Measurements from ENCODE around the gene GALNT13.

GALNT13 gene

DNA sequence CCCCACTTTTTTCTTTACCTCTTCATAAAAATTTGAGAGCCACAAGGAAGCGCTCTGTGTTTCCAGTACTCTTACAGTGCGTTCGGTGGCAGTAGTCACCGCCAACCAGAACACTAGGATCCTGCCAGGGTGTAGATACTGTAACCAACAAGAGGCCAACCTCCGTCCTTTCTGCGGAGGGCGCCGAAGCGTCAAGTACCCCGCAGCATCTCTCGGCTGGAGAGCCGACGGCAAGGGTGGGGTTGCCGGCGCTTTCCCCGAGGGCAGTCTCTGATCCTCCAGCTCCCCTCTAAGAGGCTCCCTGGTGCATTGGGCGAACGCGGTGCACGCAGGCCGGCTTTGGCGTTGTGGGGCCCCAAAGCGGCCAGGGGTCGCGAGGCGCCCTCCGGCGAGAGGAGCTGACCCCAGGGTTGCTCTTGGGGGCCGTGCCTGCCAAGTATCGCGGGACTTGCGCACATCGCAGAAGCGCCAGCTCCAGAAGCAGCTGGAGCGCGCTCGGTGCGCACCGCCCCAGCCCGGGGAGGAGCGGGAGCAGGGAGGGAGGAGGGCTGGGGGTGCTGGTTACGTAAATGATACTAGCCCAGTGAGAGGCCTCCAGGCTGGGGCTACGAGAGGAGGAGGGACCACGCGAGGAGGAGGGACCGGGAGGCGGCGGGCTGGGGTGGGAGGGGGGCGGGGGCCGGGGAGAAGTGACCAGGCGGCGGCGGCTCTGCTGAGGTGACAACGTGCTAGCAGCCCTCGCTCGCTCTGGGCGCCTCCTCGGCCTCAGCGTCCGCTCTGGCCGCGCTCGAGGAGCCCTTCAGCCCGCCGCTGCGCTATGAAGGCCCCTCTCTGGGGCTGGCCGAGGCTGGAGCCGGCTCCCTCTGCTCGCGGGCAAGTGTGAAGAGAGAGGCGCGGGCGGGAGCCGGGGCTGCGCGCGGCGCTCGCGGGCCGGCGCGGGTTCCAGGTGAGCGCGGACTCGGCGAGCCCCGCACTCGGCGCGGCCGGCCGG, at the start of gene GALNT13:
Gene GALNT13 (plus strand): TSS at position 692 of the 991 bp plus-strand sequence.
- DNase-seq (ENCODE audit: low read depth) = no peak

DNA sequence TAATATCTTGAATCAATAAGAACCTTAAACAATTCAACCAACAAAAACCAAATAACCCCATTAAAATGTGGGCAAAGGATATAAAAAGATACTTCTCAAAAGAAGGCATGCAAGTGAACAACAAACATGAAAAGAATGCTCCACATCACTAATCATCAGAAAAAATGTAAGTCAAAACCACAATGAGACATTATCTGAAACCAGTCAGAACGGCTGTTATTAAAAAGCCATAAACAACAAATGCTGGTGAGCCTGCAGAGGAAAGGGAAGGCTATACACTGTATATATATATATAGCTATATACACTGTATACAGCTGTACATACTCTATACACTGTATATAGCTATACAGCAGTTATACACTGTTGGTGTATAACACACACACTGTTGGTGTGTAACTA, 47.8 kb upstream of the GALNT13 start:
- no peak for DNase-seq (ENCODE audit: low read depth)

DNA sequence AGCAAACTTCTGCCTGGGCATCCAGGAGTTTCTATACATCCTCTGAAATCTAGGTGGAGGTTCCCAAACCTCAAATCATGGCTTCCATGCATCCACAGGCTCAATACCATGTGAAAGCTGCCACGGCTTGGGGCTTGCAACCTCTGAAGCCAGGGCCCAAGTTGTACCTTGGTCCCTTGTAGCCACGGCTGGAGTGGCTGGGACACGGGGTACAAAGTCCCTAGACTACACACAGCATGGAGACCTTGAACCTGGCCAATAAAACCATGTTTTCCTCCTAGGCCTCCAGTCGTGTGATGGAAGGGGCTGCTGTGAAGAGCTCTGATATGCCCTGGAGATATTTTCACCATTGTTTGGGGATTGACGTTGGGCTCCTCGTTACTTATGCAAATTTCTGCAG, 43.4 kb upstream of the GALNT13 start:
- no peak for DNase-seq (ENCODE audit: low read depth)

DNA sequence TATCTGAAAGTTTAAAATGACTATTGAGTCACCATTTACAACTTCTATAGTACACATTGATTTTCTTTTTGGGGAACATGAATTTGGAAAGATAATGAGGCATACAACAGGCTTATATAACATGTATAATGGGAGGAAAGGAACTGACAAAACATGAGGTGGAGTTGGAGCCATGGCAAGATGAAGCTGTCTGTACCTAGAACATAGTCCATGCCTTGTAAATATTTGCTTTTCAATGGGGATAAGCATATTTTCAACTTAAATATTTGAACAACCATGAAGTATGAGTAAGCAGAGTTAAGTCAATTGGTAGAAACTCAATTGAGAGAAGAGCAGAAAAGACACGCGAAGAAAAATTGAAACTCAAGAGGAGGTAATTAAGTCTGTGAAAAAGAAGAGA, 37.1 kb upstream of the GALNT13 start:
- no peak for DNase-seq (ENCODE audit: low read depth)

DNA sequence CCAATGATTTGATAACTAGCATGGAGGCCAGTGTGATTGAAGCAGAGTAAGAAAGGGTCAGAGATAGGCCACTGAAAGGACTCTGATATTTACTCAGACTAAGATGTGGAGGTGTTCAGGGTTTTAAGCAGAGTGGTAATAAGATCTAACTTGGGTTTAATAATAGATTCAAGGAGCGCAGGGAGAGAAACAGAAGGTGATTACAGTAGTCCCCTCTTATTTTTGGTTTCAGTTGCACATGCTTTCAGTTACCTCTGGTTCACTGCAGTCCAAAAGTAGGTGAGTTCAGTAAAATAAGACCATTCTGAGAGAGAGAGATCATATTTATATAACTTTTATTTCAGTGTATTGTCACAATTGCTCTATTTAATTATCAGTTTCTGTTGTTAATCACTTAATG, 13.5 kb upstream of the GALNT13 start:
- DNase-seq (ENCODE audit: low read depth) = no peak

DNA sequence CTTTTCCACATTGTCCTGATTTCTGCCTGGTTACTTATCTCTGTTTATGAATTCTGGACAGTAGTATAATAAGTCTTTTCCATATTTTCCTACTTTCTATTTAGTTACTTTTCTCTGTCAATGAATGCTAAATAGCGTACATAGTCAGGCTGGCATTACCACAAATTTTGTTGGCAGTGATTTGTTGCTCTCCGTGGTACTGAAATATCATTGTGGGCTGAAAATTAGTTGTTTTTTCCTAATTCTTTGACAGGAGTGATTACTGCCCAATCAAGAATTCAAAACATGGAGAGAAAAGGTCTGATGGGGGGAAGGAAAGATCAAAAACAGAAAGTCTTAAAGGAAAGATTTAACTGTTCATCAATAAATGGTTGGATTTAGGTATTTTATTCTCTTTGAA, 7.7 kb upstream of the GALNT13 start:
- no peak for DNase-seq (ENCODE audit: low read depth)

DNA sequence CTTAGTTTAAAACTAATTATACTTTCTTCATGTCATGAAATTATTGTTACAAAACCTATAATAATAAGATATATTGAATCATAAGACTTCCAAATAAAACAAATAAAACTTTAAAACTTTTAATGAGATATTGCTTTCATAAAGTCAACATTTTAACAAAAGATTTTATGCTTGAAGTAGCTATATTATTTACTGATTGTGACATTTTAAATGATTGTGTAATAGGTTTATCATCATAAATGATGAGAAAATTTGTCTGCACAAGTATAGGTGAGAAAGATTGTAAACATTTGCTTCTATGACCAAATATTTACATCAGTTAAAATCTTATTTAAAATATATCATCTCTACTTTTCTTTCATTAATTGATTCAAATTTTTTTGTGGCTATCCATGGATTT, 5.1 kb upstream of the GALNT13 start:
- no peak for DNase-seq (ENCODE audit: low read depth)

DNA sequence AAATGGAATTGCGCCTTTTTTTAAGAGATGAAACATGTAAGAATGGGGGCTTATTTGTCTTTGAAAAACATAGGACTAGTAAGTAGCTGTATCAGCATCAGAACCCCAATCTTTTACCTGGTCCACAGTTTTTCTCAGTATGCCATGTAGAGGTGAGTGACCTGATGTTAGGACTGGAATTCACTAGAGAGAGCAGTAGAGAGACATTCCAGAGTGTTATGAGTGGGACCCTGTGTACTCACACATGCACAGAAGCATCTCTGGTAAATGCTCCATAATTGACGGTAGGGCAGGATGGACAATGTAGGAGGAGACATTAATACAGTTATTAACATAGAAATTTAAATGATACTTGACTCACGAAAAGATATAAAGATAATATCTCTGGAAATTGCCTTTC, 1.4 kb upstream of the GALNT13 start:
- no peak for DNase-seq (ENCODE audit: low read depth)

DNA sequence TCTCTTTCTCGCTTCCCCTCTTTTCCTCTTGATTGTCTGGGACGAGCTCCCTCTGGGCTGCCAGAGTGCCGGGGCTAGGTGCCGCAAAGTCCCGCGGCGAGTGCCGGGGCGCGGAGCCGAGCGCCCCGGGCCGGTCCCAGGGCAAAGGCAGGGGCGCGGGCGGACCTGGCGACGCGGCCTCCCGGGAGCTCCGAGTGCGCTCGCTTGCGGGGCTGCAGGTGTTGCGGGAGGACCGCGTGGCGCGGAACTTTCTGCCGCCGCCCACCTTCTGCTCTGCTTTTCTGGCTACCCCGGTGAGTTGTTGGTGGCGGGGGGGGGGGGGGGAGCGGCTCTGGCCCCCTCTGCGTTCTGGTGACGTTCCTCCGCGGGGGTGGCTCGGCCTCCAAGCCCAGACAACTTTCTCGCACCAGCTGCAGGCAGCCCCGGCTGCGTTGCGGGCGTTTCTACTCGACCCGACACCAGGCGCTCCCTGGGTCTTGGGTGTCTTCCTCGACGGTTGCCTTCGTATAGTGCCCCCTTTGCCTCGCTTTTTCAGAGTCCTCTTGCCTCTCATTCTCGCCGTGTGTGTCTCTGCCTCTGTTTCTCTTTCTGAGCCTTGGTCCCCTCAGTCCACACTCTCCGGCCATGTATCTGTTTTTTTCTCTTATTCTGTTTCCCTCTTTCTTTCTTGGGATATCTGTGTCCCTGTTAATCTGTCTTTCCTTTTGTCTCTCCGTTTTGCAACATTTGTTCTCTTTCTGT, 759 bp downstream of the GALNT13 start:
- no peak for DNase-seq (ENCODE audit: low read depth)

DNA sequence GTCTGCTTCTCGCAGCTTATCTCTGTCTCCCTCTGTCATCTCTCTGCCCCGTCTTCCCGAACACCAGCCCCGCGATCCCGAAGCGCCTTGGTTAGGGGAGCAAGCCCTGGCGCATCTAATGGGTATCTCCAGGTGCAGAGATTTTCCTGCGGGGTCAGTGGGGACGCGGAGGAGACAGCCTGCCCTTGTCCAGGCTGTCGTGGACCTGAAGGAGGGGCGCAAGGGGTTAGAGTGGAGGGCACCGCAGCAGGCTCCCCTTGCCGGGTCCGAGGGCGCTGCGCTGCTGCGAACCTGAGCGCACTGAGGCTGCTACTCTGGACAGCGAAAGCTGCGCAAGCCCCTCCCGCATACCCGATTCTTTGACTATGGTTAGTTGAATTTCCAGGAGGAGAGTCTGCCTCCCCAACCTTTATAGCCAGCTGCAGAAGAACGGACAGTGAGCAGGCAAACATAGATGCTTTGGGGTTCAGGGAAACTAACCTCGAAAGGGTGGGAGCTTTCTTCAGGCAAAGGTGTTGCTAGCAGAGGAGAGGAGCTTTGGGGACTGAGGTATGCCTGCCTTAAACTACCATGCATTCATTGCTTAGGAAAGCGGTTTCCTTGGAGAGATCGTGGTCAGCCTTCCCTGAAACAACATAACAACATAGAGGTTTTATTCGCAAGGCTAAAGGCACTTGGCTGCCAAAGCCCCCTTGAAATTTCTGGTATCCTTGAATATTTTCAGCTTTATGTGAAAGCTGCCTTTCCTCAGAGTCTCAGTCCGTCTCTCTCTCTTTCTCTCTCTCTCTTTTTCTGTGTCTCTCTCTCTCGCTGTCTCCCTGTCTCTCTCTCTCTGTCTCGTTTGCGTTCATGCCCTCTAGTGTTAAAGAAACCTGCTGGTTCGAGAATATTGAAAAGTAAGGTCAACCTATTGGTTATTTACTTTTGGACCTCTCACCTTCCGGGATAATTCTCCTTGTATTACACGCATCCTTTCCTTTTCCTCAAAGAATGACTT, 1.6 kb downstream of the GALNT13 start:
- DNase-seq (ENCODE audit: low read depth) = no peak

DNA sequence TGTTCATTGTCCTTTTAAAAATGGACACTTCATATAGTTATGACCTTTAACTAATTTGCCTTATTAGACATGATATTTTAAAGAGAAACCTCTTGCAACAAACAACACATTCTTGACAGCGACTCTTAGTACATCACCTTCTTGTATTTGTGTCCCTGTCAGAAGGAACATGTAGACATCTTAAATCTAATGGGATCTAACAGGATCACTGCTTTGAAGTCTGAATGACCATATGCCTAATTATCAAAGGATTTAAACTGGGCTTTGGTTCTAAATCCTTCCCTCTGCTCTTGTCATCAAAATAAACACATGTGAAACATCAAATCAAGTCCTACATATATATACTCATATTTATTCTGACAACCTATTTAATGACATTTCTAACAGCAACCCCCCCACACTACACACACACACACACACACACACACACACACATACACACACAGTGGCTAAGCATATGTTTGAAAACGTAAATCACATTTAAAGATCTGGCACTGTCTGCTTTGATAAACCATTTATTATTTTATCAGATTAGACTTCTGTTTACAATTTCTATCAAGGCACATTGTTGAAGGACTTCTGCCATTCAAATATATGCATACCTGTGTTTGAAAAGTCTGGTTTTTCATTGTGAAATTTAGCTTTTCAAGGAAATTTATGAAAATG, 4.2 kb downstream of the GALNT13 start:
- DNase-seq (ENCODE audit: low read depth) = no peak

DNA sequence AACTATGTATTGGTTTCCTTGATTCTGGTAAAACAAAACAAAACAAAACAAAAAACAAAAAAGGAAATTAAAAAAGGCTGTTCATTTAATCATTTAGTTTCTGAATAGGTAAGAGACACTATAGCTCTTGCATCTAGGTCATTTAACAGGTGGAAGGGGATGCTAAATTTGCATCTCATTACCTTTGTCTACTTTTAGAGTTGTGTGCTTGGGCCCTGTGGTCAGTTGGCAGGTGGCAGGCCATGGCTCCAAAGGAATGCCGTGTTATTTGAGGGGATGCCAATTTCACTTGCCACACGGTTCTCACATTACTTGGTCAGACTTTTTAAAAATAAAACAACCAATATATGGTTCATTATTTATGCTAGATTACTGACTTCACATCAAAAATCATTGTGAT, 9.2 kb downstream of the GALNT13 start:
- DNase-seq (ENCODE audit: low read depth) = no peak

DNA sequence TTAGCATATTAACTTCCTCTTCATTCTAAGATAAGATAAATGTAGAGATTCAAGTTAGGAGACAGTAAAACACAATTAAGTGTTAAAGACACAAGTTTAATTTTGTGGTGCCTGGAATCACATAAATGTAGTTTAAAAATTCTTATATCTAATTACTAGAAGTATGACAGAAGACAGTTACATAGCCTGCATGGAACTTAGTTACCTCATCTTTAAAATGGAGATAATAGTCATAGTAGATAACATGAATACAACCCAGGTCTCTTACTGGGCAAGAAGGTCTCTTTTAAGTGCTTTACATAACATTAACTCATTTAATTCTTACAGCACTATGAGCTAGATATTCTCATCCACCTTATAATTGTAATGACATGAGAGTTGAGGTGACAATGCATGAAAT, 15.1 kb downstream of the GALNT13 start:
- no peak for DNase-seq (ENCODE audit: low read depth)

DNA sequence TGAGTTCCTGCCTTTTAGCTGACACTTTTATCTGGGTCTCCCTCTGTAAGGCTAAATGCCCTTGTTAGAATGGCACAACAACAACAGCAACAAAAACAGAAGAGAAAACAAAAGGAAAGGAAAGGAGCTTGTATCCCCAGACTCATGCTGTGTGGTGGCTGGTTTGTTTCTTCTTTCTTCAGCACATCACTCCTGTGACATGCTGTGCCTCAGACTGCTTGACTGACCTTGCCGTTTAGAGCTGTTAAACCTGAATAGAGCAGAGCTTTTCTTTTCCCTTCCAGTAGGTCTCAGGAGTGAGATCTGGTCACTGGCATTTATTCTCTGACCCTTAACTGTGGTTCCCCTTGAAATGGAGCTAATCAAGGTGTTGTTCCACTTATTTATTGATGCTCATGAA, 18.9 kb downstream of the GALNT13 start:
- DNase-seq (ENCODE audit: low read depth) = no peak

DNA sequence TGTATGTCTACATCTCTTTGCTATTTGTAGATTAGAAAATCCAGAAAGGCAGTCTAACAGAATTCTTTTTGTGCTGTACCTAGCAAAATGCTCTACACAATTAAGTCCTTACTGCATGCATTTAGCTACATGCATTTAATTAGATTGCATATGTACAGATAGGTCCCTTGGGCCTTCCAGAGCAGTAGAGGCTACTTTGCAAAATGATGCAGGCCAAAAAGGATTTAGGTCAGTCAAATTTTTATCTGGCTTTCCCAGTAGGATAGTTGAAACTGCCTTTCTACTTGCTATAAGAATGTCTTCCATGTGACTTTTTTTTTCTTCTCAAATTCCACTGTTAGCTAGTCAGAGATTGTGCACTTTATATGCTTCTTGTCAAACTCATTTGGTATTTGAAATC, 19.3 kb downstream of the GALNT13 start:
- DNase-seq (ENCODE audit: low read depth) = no peak

DNA sequence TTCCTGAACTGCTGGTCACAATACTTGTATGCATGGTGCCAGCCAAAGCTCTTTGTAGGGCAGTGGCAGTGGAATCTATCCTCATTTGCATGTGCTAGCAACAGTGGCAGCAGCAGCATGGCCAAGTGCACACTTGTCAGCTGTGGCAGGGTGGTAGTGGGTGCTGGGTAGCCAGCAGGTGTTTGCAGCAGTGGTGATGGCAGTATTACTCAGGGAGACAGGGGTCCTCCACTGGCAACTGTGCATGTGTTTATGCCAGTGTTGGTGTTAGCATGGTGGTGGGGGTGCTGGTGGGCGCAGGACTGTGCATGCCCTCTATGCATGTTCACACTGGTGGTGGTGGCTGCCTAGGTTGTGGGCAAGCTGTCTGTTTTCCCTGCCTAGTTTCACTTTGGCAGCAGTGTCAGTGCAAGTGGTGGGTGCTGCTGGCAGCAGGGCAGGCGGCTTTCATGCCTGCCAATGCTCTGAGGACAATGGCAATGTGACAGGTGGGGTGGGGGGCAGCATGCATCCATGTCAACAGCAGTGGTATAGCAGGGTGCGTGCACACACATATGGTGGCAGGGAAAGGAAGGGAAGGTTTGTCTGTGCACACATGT, 41.2 kb downstream of the GALNT13 start:
- no peak for DNase-seq (ENCODE audit: low read depth)

DNA sequence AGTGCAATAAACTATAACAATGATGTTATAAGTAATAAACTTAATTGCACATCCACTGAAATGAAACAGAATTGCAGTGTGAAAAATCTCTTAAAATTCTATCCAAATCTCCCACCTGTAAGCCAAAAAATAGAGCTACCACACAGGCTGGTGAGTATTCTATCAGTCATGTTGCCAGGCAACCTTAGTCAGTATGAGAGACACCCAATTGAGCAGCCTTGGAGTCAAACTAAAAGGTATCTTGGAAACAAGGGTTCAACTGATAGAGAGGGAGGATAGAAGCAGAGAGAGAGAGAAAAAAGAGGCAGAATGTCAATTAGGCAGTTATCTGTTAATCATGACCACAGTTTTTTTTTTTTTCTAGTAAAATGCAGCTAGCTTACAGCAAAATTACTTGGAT, 45.8 kb downstream of the GALNT13 start:
- no peak for DNase-seq (ENCODE audit: low read depth)

DNA sequence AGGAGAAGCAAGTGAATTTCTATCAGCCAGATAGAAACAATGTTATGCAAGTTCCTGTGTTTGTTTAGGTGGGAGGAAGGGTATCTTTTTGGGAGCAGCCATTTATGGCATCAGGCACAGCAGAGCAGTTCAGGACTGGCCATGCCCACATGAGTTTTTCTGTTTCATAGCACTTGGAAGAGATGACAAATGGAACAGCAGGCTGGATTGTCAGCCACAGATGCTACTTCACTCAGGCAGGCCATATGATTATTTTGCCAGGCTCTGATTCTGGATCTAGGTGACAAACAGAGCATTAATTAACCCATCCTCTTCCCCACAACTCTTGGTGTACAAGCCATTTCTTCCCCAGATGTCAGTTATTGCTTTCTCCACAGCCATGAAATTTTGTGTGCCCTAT, 63.8 kb downstream of the GALNT13 start:
- no peak for DNase-seq (ENCODE audit: low read depth)

DNA sequence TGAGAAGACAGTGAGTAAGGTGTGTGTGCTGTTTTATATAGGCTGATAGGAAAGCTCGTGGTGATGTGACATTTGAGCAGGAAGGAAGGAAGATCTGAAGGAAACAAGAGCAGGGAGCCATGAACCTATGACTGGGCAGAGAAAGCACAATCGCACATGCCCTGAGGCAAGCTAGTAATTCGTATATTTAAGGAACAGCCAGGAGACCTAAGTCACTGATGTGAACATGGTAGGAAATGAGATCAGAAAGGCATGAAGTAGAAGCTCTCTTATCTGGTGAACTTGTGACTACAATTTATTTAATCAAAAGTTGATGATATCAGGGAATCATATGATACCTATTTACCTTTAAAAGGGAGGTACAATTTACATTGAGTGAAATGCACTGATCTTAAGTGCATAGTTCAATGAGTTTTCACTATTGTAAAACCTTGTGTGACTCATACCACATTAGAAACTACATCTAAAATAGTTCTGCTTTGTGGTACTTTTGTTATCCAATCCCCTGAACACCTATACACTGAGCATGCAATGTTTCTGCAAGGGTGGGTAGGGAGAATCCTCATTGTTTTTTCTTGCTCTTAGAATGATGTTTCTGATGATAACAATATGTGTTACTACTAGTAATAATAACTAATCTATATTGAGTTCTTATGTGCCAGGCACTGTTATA, 67.5 kb downstream of the GALNT13 start:
- DNase-seq (ENCODE audit: low read depth) = no peak

DNA sequence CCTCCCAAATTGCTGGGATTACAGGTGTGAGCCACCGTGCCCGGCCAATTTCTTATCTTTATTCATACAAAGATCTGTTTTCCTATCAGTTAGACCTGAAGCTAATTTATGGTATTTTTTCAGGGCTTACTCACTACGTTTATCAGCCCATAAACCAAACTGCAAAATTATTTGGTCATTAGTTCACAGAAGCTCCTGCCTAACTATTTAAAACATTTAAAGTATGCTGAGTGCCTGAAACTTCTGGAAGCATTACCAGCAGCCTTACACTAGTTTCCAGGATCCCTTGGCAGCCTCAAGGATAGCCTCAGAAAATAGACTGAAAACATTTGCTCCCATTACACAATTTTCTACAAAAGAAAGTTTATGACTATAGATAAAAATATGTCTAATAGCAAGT, 68.8 kb downstream of the GALNT13 start:
- no peak for DNase-seq (ENCODE audit: low read depth)

DNA sequence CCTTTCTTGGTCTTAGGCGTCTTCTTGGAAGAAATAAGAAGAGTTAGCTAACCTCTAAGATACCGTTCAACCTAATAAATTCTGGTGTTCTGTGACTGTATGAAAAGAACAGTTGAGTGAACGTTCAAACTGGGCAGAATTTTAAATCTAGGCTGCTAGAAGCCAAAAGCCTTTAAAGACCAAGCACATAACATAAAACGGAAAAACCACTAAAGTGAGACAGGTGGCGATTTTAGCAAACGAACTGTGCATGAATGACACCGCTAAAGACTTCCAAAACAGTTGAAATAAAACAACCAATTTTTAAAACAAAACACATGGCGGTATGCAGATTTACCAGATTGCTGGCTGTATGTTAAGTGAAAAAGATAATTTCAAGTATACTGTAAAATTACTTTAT, 73.1 kb downstream of the GALNT13 start:
- DNase-seq (ENCODE audit: low read depth) = no peak
